PFSK-1 (cell line): Measurements from ENCODE around the gene ZNF652.

ENCODE experiments used
- POLR2AphosphoS5 ChIP-seq: IDR thresholded peaks from 2 replicates; pipeline ENCODE4 v1.6.1; 2012; ENCODE audit warnings: low read depth, mild to moderate bottlenecking, control low read depth, low read length, moderate library complexity
- TAF1 ChIP-seq: IDR thresholded peaks from 2 replicates; pipeline ENCODE4 v1.6.1; 2012; ENCODE audit warnings: low read length, control low read depth, borderline replicate concordance; ENCODE audit not compliant: insufficient read depth
- TF ChIP-seq, protein P1 (sequence below), 2 experiments: IDR thresholded peaks; 2 replicates each; pipeline versions ENCODE4 v1.6.1 to v1.8.0; 2011 to 2012; ENCODE audit warnings: low read depth in 2 of 2, low read length in 2 of 2, control low read depth in 1 of 2, inconsistent platforms in 1 of 2, mild to moderate bottlenecking in 1 of 2, moderate library complexity in 1 of 2; ENCODE audit not compliant: insufficient read depth in 1 of 2

DNA sequence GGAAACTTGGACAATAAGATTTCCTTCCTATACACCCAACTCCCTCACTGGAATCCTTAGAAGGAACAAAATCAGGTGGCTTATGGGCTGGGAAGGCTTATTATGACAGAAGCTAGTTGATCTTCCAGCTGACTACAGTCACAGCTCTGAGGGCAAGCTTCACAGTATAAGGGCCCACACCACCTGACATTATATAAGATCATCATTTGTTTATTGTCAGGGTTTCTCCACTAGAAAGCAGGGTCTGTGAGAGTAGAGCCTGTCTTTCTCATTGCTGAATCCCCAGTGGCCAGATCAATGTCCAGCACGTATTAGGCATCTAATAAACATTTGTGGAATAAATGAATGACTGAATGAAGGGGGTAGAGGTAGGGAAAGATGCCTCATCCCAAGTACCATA is 73.7 kb downstream of the ZNF652 start:
- TF ChIP-seq, protein P1, sequence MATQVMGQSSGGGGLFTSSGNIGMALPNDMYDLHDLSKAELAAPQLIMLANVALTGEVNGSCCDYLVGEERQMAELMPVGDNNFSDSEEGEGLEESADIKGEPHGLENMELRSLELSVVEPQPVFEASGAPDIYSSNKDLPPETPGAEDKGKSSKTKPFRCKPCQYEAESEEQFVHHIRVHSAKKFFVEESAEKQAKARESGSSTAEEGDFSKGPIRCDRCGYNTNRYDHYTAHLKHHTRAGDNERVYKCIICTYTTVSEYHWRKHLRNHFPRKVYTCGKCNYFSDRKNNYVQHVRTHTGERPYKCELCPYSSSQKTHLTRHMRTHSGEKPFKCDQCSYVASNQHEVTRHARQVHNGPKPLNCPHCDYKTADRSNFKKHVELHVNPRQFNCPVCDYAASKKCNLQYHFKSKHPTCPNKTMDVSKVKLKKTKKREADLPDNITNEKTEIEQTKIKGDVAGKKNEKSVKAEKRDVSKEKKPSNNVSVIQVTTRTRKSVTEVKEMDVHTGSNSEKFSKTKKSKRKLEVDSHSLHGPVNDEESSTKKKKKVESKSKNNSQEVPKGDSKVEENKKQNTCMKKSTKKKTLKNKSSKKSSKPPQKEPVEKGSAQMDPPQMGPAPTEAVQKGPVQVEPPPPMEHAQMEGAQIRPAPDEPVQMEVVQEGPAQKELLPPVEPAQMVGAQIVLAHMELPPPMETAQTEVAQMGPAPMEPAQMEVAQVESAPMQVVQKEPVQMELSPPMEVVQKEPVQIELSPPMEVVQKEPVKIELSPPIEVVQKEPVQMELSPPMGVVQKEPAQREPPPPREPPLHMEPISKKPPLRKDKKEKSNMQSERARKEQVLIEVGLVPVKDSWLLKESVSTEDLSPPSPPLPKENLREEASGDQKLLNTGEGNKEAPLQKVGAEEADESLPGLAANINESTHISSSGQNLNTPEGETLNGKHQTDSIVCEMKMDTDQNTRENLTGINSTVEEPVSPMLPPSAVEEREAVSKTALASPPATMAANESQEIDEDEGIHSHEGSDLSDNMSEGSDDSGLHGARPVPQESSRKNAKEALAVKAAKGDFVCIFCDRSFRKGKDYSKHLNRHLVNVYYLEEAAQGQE (IDR thresholded peaks at IDR 0.05; ENCODE audit: insufficient read depth in 1 of 2, low read depth in 2 of 2, low read length in 2 of 2), result no peak
- TF ChIP-seq POLR2AphosphoS5 (no peak), TAF1 (no peak)
